HG03558 (cell line): ENCODE measurements around the gene SYP.
"Not testable (repeated sequence)": the region's sequence is repeated elsewhere in the genome, so short reads cannot be mapped to it uniquely, and the experiment has no call there.

Experiments used
- ATAC-seq: cut with Tn5 transposase; IDR thresholded peaks from one replicate; pipeline ENCODE4 v1.9.1; 2021; ENCODE audit warnings: moderate number of reproducible peaks; ENCODE audit not compliant: unreplicated experiment; ENCODE audit errors: extremely low read depth

The SYP gene

DNA sequence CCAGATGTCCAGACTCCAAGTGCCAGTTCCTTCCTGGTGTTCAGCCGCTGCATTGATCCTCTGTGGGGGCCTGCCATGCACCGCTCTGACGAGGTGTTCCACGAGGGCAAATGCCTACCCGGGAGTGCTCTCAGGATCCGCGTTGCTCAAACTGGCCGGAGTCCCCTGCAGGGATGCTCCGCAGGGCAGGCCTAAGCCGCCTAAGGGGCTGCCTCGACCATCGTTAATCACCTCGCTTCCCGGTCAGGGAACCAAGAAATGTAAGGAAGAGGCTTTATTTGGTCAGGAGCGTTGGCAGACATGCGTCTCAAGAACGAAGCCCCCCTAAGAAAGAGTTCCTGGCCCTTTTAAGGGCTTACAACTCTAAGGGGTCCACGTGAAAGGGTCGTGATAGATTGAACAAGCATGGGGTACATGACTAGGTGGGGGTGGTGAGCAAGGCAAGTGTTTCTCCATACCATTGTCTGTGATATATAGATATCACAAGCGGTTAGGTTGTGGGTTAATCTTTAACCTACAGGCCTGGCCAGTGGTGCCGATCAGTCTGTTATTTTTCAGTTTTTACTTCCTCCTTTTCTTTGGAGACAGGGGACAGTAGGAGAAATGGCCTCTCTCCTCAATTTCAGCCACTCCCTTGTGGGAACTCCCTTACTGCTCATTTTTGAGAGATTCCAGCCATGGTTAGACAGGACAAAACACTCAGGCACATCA lies 51.4 kb downstream of the SYP start:
- not testable (repeated sequence) for ATAC-seq

GRCh38 chrX:49147936-49148335 lies 52.1 kb downstream of the SYP start:
- no peak for ATAC-seq

- ATAC-seq: no peak
These were observed 52.7 kb downstream of the SYP start for GRCh38 chrX:49147282-49147681.

GRCh38 chrX:49143154-49143553 lies 56.8 kb downstream of the SYP start:
- ATAC-seq: not testable (repeated sequence)

- not testable (repeated sequence) for ATAC-seq
These were observed 57.7 kb downstream of the SYP start for GRCh38 chrX:49142264-49142663.

DNA sequence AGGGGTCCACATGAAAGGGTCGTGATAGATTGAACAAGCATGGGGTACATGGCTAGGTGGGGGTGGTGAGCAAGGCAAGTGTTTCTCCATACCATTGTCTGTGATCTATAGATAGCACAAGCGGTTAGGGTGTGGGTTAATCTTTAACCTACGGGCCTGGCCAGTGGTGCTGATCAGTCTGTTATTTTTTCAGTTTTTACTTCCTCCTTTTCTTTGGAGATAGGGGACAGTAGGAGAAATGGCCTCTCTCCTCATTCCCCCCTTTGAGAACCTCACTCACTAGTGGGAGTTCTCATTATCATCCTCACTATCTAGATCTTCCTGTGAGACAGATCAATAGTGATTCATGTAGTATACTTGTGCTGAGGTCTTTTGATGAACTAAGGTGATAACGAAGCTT lies 60.3 kb downstream of the SYP start:
- ATAC-seq: no peak
